Measurements from ENCODE around the gene ERC2. TPM values are rescaled to one million over a fixed set of nuclear protein-coding genes. Genes with fewer than 3 reads are reported as not detected.

The ERC2 gene
- total RNA-seq, 1 experiment from 2014 or later, result 0.77 TPM

DNA sequence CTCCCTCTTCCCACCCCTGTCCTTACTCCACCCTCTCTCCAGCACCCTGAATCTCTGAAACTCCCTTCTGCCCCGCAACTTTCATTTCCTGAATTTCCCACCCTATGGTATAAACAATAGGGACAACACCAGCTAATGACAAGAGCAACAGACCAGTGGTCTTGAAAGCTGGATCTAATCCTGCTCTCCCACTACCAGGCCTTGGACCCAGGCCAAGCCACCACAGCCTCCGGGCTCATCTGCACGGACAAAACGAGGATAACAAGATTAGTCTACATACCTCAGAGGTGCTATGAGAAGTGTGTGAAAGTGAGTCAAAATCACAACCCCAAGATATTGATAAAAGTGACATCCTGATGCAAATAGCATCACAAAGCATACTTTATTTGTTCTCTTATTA lies 128.6 kb downstream of the ERC2 start:
- CTCF ChIA-PET, result no interaction called here
- Histone ChIP-seq H3K4me1 (ENCODE audit: insufficient read depth, low read length) (no peaks in the 10 kb centered on the region), H3K79me2 (ENCODE audit: low read length) (no peaks in the 10 kb centered on the region), H3K36me3 (ENCODE audit: low read depth, low read length) (no peaks in the 10 kb centered on the region), H2AFZ (ENCODE audit: low read length) (no peak overlapping the region), H3K9ac (ENCODE audit: low read length) (no peak overlapping the region), H4K20me1 (ENCODE audit: low read length) (no peaks in the 10 kb centered on the region), H3K9me3 (ENCODE audit: low read length) (no peaks in the 10 kb centered on the region), H3K27ac (ENCODE audit: low read length) (no peak overlapping the region), H3F3A (ENCODE audit: low read length, unreplicated experiment) (no peaks in the 10 kb centered on the region), H3K4me3 (ENCODE audit: low read length) (no peak overlapping the region), H3K4me2 (ENCODE audit: low read length) (no peak overlapping the region), H3K27me3 (ENCODE audit: low read length) (peaks cover 15% of the 10 kb centered on the region), H3K9me2 (replicated peaks; ENCODE audit: low read length) (no peaks in the 10 kb centered on the region)
- DNase-seq (no peak), ATAC-seq (no peak)
- TF ChIP-seq EZH2 (IDR thresholded peaks at IDR 0.05; ENCODE audit: low read length, unreplicated experiment), result no peak
- TF ChIP-seq, protein P1, sequence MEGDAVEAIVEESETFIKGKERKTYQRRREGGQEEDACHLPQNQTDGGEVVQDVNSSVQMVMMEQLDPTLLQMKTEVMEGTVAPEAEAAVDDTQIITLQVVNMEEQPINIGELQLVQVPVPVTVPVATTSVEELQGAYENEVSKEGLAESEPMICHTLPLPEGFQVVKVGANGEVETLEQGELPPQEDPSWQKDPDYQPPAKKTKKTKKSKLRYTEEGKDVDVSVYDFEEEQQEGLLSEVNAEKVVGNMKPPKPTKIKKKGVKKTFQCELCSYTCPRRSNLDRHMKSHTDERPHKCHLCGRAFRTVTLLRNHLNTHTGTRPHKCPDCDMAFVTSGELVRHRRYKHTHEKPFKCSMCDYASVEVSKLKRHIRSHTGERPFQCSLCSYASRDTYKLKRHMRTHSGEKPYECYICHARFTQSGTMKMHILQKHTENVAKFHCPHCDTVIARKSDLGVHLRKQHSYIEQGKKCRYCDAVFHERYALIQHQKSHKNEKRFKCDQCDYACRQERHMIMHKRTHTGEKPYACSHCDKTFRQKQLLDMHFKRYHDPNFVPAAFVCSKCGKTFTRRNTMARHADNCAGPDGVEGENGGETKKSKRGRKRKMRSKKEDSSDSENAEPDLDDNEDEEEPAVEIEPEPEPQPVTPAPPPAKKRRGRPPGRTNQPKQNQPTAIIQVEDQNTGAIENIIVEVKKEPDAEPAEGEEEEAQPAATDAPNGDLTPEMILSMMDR (conservative IDR thresholded peaks at IDR 0.05; ENCODE audit: low read depth, low read length), result no peak
- TF ChIP-seq EZH2phosphoT487 (IDR thresholded peaks at IDR 0.05; ENCODE audit: borderline replicate concordance, low read length), result no peak
- POLR2A ChIA-PET (ENCODE audit: unreplicated experiment), result no interaction called here
- intact Hi-C loops (cut with micrococcal nuclease), result loop anchor here (1.0 kb wide), 3 partner anchors 108 to 208 kb away; no protein-coding TSS in a partner anchor
- no TSS peak for BruUV-seq (replicated peaks)

- H3K4me3 ChIP-seq (ENCODE audit: low read length), result no peak overlapping the region
- intact Hi-C loops (cut with micrococcal nuclease), result no loop called here
- POLR2A ChIA-PET (ENCODE audit: unreplicated experiment), result no interaction called here
- H3F3A ChIP-seq (ENCODE audit: low read length, unreplicated experiment), result no peaks in the 10 kb centered on the region
- no peaks in the 10 kb centered on the region for H3K36me3 ChIP-seq (ENCODE audit: low read depth, low read length)
- H3K9ac ChIP-seq (ENCODE audit: low read length), result no peak overlapping the region
- TF ChIP-seq EZH2phosphoT487 (IDR thresholded peaks at IDR 0.05; ENCODE audit: borderline replicate concordance, low read length) (no peak), EZH2 (IDR thresholded peaks at IDR 0.05; ENCODE audit: low read length, unreplicated experiment) (no peak)
- TF ChIP-seq, protein P1 (conservative IDR thresholded peaks at IDR 0.05; ENCODE audit: low read depth, low read length), result no peak
- no peaks in the 10 kb centered on the region for H3K9me2 ChIP-seq (replicated peaks; ENCODE audit: low read length)
- no peak for ATAC-seq
- peaks cover 11% of the 10 kb centered on the region for H3K27me3 ChIP-seq (ENCODE audit: low read length)
- H3K27ac ChIP-seq (ENCODE audit: low read length), result no peak overlapping the region
- H3K4me1 ChIP-seq (ENCODE audit: insufficient read depth, low read length), result no peaks in the 10 kb centered on the region
- no peak overlapping the region for H3K4me2 ChIP-seq (ENCODE audit: low read length)
- CTCF ChIA-PET, result interaction anchor here (0.6 kb wide), 1 partner anchor 104 kb away, joined by 12 read pairs; no protein-coding TSS in a partner anchor
- H4K20me1 ChIP-seq (ENCODE audit: low read length), result no peaks in the 10 kb centered on the region
- H3K9me3 ChIP-seq (ENCODE audit: low read length), result no peaks in the 10 kb centered on the region
- no peaks in the 10 kb centered on the region for H3K79me2 ChIP-seq (ENCODE audit: low read length)
- no peak overlapping the region for H2AFZ ChIP-seq (ENCODE audit: low read length)
- no TSS peak for BruUV-seq (replicated peaks)
- DNase-seq, result no peak
Measured at GRCh38 chr3:56339244-56339643, 129.0 kb downstream of the ERC2 start.

- Histone ChIP-seq H2AFZ (ENCODE audit: low read length) (no peak overlapping the region), H3K9ac (ENCODE audit: low read length) (no peak overlapping the region), H3K79me2 (ENCODE audit: low read length) (no peaks in the 10 kb centered on the region), H4K20me1 (ENCODE audit: low read length) (no peaks in the 10 kb centered on the region), H3K27me3 (ENCODE audit: low read length) (no peaks in the 10 kb centered on the region; the same call in 1 of the 2 replicates), H3K9me2 (replicated peaks; ENCODE audit: low read length) (no peaks in the 10 kb centered on the region), H3F3A (ENCODE audit: low read length, unreplicated experiment) (no peaks in the 10 kb centered on the region), H3K4me1 (ENCODE audit: insufficient read depth, low read length) (no peaks in the 10 kb centered on the region), H3K27ac (ENCODE audit: low read length) (no peak overlapping the region), H3K36me3 (ENCODE audit: low read depth, low read length) (no peaks in the 10 kb centered on the region), H3K4me2 (ENCODE audit: low read length) (no peak overlapping the region), H3K4me3 (ENCODE audit: low read length) (no peak overlapping the region), H3K9me3 (ENCODE audit: low read length) (no peaks in the 10 kb centered on the region)
- no peak for DNase-seq
- ChIA-PET POLR2A (ENCODE audit: unreplicated experiment) (no interaction called here), CTCF (interaction anchor here (0.6 kb wide), 1 partner anchor 111 kb away, joined by 3 read pairs; no protein-coding TSS in a partner anchor)
- BruUV-seq (replicated peaks), result no TSS peak
- intact Hi-C loops (cut with micrococcal nuclease), result no loop called here
- ATAC-seq, result no peak
- TF ChIP-seq EZH2phosphoT487 (IDR thresholded peaks at IDR 0.05; ENCODE audit: borderline replicate concordance, low read length), result no peak
- TF ChIP-seq, protein P1 (conservative IDR thresholded peaks at IDR 0.05; ENCODE audit: low read depth, low read length), result no peak
- TF ChIP-seq EZH2 (IDR thresholded peaks at IDR 0.05; ENCODE audit: low read length, unreplicated experiment), result no peak
Measured at GRCh38 chr3:56336023-56336422, 132.2 kb downstream of the ERC2 start.

Measured in PC-3 (cell line).